LHCN-M2 (cell line): ENCODE measurements around the gene ARFGAP3. TPM values are rescaled to one million over a fixed set of nuclear protein-coding genes. Genes with fewer than 3 reads are reported as not detected.

ENCODE experiments used
- DNase-seq: peaks from one replicate; pipeline ENCODE4 v3.0.0-alpha.2; 2012; ENCODE audit warnings: low read depth
- total RNA-seq: library from RNA; depleted of rRNA; stranded (reverse); fragments of >200 nt; gene quantifications from 2 replicates; pipeline ENCODE4 v1.2.3, GENCODE V29; 2014

ARFGAP3 gene
- total RNA-seq, 1 experiment from 2014 or later: 87.1 TPM

DNA sequence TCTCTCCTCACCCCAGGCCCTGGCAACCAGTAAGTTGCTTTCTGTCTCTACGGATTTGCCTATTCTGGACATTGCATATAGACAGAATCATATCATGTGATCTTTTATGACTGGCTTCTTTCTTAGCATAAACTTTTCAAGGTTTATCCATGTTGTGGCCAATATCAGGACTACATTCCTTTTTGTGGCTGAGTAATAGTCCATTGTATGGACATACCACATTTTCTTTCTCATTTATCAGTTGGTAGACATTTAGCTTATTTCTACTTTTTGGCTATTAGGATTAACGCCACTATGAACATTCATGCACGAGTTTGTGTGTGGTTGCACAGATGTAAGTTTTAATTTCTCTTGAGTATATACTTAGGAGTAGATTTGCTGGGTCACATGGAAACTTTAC is 35.7 kb downstream of the ARFGAP3 start:
- DNase-seq: no peak

DNA sequence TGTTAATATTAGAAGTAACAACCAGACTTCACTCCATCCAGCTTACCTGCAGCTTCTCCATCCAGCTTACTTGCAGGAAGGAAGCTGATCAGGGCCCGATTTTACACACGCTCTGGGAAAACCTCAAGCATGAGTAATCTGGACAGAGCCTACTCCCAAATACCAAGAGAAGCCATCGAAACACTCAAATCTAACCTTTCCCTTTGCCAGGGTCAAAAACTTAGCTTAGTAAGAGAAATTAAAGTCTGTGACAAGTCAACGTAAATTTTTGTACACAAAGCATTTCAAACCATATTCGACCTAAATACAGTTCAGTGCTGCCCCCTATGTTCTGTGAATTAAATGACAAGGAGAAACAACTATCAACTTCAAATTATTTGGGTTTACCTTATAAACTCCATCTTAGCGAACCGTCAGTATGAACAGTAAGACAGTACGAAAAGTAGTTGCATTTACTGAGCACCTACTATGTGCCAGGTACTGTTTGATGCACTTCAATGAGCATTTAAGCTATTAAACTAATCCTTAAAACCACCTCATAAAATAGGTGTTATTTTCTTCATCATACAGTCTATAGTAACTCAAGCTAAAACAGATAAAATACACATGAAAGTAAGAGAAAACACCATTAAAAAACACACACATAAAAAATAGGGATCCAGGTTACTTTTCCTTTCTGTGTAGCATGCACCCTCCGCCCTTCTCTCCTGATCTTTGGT is 36.9 kb downstream of the ARFGAP3 start:
- DNase-seq: peak; percentile 85

DNA sequence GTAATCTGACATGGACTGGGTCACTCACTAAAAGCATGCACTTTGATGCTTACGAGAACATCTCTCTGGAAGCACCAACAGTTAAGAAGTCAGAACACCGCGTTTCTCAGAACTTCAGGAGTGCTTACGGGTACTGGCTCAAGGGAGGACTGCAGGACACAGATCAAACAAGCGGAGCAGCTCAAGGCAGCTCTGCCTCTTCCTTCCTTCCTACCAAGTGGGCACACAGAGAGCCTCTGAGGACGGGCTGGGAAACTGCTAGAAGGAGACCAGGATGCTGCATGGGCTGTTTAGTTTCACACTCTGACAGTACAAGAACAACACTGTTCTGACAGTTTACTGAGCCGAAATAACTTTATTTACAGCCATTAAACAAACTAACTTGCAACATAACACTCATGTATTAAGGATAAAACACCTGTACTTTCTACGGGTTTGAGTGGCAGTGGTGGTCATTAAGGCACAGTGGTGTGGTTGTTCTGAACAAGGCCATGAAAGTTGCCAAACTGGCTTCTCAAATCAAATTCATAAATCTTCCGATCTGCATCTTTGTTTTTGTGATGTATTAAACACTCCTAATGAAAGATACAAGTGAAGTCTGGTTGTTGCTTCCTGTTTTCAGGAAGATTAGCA is 37.5 kb downstream of the ARFGAP3 start:
- no peak for DNase-seq

DNA sequence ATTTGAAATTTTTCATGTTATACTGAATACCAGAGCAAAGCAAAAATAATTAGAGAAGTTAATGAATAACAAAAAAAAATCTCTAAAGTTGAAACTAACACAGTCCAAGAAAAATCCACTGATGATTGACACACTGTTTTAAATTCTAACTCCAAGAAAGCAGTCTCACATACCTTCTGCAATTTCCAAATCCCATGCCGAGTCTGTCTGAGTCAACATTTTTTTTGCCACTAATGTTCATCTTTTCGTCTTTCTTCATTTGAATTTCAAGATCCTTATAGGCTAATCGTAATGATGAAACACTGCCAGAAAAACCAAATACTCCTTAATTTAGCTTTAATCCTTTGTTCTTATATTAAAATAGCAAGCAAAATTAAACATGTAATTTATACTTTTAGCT is 39.5 kb downstream of the ARFGAP3 start:
- DNase-seq: no peak

- DNase-seq: no peak
Observed at GRCh38 chr22:42816336-42816735, 40.7 kb downstream of the ARFGAP3 start.

GRCh38 chr22:42814616-42815015 is 42.5 kb downstream of the ARFGAP3 start:
- DNase-seq: no peak

GRCh38 chr22:42814215-42814614 is 42.9 kb downstream of the ARFGAP3 start:
- peak; percentile 52 for DNase-seq

GRCh38 chr22:42813501-42813900 is 43.6 kb downstream of the ARFGAP3 start:
- no peak for DNase-seq

DNA sequence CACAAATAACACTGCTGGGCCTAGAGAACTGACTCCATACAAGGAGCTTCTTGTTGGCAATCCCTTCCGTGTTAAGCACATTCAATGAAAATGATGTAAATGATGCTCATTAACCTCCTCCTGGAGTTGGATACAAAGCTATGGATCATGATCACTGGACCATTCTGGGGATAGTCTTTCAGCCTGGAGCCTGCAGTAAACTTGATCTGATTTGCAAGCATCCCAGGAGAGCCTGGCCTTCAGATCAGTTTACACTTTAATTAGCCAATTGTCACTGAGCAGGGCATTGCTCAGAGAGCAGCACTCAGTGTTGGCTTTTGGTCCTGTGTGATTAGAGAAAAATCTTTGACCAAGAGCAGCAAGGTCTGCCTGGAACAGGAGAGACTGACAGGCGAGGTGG is 45.6 kb downstream of the ARFGAP3 start:
- no peak for DNase-seq

DNA sequence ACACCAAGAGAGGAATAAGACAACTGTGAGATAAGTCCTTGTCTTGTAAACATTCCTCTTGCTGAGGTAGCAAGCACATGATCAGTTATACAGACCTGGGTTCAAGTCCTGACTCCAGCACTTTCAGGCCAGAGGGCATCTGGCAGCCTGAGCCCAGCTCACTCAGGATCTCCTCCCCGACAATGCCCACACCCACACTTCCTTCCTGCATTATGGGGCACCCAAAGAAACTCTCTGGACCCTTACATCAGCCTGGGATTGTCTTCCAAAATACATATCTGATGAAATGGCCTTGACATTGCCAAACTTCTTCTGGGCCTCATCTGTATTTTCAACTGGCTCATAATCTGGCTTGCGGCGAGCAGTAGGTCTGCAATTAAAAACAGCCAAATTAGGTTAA is 48.6 kb downstream of the ARFGAP3 start:
- DNase-seq: no peak

- no peak for DNase-seq
Observed at GRCh38 chr22:42807185-42807584, 49.9 kb downstream of the ARFGAP3 start.

DNA sequence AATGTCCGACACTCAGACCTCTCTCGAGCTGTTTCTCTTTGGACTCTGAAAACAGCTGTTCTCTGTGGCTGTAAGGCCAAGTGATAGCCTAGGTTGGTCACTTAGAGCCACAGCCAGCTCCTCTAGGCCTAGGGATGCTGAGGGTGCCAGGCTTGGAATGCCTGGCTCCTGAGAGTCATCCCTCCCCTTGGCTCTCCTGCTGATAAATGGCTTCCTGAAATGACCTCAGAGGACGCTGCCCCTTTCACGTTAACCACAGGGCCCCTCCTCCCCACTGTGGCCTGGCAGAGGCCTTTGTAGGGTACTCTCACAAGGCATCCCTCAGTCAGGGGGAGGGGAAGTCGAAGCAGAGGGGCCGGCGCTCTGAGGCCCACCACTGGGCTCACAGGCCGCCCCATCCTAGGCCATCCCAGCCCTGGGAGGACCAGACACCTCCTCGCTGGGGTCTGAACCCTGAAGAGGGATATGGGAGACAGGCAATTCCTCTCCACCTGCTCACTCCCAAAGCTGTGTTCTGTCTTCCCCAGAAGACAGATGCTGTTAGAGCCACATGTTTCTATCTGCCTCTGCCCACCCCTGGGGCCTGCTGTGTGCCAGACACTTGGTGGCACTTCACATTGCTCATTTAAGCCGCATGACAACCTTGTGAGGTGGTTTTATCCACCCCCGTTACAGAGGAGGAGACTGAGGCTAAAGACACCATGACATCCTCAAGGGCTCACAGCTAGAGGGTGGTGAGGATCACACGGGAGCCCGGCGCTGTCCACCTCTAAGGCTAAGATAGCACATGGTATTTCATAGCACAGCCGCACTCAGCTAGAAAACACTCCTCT is 50.9 kb downstream of the ARFGAP3 start:
- peak; percentile 58 for DNase-seq

- no peak for DNase-seq
Observed at GRCh38 chr22:42805016-42805997, 51.8 kb downstream of the ARFGAP3 start.

DNA sequence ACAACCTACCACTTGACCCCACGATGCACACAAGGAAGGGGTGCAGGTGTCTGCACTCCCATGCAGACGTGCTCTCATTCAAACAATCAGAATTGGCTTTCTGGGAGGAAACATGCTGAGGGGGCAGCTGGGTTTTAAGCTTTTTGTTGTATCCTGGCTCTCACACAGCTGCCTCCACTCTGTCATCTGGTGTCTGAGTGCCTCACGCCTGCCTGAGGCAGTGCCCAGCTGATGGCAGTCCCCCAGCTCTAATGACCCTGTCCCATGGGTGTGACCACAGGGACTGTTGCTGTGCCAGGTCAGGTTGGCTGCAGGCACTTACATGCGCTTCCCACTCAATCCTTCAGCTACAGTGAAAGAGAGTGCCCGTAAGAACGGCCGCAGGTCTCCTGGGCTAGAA is 53.7 kb downstream of the ARFGAP3 start:
- DNase-seq: no peak

DNA sequence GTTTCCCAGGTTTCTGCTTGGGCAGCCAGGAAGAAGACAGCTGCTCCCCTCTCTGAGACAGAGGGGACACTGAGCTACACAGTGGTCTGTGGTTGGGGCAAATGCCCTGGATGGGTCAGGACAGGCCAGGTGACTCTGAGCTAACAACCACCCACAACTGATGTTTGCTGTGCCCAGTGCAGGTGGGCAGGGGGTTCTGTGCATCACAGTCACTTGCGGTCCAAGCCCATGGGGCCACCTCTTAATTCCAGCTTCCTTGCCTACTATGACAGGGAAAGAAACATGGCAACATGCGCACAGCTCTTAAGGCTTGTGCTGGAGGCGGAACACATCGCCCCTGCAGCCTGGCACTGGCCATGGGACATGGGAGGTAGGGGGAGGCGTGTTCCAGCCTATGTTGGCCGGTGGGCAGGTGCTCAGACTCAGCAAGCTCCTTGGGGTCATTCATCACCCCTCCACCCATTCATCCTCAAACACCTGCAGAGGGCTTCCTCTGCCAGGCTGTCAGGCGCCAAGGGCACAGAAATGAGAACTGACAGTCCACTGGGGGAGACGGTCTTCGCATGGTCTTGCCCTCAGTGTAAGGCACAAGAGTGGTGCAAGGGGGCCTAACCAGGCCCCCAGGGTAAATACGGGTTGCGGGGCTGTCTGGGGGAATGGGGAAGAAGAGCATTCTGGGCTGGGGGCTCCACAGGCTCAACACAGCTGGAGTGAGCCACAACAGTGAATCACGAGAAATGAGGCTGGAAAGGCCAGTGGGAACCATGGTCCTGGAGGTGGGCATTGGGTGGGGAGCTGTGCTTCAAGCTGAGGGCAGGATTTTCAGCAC is 55.6 kb downstream of the ARFGAP3 start:
- no peak for DNase-seq

DNA sequence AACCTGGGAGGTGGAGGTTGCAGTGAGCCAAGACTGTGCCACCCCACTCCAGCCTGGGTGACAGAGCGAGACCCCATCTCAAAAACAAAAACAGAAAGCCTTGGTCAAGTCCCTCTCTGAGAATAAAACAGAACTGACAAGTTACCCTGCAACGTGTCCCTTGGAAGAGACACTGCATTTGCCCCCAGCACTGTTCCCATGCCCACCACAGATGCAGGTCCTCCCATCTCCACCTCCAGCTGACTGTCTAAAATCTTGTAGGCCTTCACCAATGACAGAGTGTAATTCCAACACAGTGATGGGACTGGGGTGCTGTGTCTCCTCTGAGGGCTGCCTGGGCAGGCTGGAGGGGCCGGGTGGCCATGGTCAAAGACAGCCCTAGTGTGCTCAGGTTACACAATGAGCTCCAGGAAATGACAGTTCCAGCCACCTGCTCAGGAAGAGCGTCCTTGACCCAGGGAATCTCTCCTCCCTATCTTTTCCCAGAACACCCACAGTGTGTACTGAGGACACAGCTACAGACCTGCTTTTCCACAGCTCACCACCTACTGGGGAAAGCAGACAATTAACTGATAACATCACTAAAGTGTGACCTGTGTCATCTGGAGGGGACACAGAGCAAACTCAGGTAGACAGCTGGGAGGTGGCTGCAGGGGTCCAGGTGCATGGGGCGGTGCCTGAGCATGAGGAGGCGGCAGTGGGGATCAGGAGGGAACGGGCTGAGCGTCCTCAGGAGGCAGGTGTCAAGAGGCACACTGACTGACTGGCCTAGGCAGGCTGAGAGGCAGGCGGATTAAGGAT is 56.4 kb downstream of the ARFGAP3 start:
- no peak for DNase-seq

DNA sequence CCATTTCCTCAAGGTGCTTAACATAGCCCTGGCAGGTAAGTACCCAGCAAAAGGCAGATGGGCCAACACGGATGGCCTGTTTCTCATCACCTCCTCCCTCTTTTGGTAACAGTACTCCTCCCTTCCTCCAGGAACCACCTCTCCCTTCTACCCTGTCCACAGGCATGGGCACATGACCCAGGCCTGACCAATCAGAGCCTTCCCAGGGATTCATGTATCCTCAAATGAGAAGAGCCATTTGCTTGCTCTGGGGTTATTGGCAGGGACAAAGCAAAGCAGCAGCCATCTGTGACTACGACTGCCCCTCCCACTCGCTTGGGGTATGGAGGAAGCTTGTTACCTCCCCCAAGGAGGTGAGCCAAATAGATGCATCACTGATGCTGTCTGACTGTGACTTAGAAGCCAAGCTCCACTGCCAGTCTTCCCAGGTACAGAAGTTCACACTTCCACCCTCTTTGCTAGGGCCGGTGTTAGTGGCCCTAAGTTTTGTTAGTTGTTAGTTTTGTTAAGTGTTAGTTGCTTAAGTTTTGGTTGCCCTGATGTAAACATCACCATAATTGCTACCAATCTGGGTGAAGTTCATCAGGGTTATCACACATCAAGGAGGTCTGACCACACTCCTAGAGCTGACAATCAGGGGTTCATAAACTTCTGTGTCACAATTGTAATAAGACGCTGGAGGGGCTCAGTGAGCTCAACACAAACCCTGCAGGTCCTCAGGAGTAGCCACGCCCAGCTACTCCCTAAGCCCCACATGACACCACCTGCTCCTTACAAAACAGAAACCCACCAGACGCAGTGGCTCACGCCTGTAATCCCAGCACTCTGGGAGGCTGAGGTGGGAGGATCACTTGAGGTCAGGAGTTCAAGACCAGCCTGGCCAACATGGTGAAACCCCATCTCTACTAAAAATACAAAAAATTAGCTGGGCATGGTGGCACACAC is 57.3 kb downstream of the ARFGAP3 start:
- DNase-seq: peak; percentile 28

GRCh38 chr22:42799061-42799460 is 58.0 kb downstream of the ARFGAP3 start:
- no peak for DNase-seq
